Endothelial cell of umbilical vein (primary cell): ENCODE measurements around the gene EGR1. TPM values are rescaled to one million over a fixed set of nuclear protein-coding genes. Genes with fewer than 3 reads are reported as not detected.

Experiments used
- BruUV-seq: library from RNA; stranded (reverse); fragments of 400-500 nt; replicated peaks from 2 replicates; lab custom pipeline; 2021; lab: Mats Ljungman, UMichigan
- CTCF ChIA-PET: fragments of 300-600, 350-600 bp; sonication (Branson Sonifier 250); formaldehyde crosslinking; loops from one replicate; lab custom pipeline; 2021; ENCODE audit warnings: antibody characterized with exemption, inconsistent platforms; lab: Charles Lee
- POLR2A ChIA-PET: fragments of 300-600, 350-600 bp; sonication (Branson Sonifier 250); formaldehyde crosslinking; loops from one replicate; lab custom pipeline; 2021; ENCODE audit warnings: antibody characterized with exemption, inconsistent platforms; lab: Charles Lee
- DNase-seq: peaks from one replicate; pipeline ENCODE4 v3.0.0-alpha.2; 2011; ENCODE audit warnings: low read depth, low spot score
- FAIRE-seq: peaks from 2 replicates; lab custom pipeline; 2011; peaks lifted over from hg19 to GRCh38; lab: Jason Lieb, UNC
- H2AFZ ChIP-seq: 2 replicates; pipeline ENCODE4 v1.6.0; 2012; ENCODE audit warnings: low read depth, low read length, control low read depth, inconsistent platforms
- H3K27ac ChIP-seq: 2 replicates; pipeline ENCODE4 v1.5.1; 2011; ENCODE audit warnings: low read depth, mild to moderate bottlenecking, control low read depth, low read length, moderate library complexity; ENCODE audit not compliant: insufficient read depth
- H3K27me3 ChIP-seq, 2 experiments: 2 replicates each; pipeline versions ENCODE4 v1.6.0 to v1.6.1; 2011; ENCODE audit warnings: low read length in 2 of 2, mixed read lengths in 1 of 2; ENCODE audit not compliant: control insufficient read depth in 2 of 2, insufficient read depth in 2 of 2
- H3K36me3 ChIP-seq, 2 experiments: 2 replicates in 1 of 2; 3 replicates in 1 of 2; pipeline ENCODE4 v1.5.1; 2011; ENCODE audit warnings: low read length in 2 of 2, mild to moderate bottlenecking in 1 of 2, moderate library complexity in 1 of 2; ENCODE audit not compliant: control insufficient read depth in 2 of 2, insufficient read depth in 2 of 2; ENCODE audit errors: extremely low read depth in 1 of 2
- H3K4me1 ChIP-seq: 3 replicates; pipeline ENCODE4 v1.5.1; 2011; ENCODE audit warnings: mild to moderate bottlenecking, low read length; ENCODE audit not compliant: control insufficient read depth, insufficient read depth; ENCODE audit errors: extremely low read depth
- H3K4me2 ChIP-seq: 2 replicates; pipeline ENCODE4 v1.6.1; 2011; ENCODE audit warnings: low read length, control low read depth, mixed read lengths; ENCODE audit not compliant: insufficient read depth
- H3K4me3 ChIP-seq, 3 experiments: fragments of 200-600 bp in 1 of 3; sonication (generic), shearing (Covaris generic) in 1 of 3; replicated peaks in 1 of 3; 2 replicates each; pipeline ENCODE4 v1.5.1; 2011 to 2016; ENCODE audit warnings: control low read depth in 3 of 3, low read length in 3 of 3, mild to moderate bottlenecking in 2 of 3, inconsistent platforms in 1 of 3, low read depth in 1 of 3, moderate library complexity in 1 of 3; ENCODE audit not compliant: insufficient read depth in 1 of 3
- H3K79me2 ChIP-seq: 2 replicates; pipeline ENCODE4 v1.6.0; 2012; ENCODE audit warnings: low read length, inconsistent platforms; ENCODE audit not compliant: control insufficient read depth, insufficient read depth
- H3K9ac ChIP-seq: replicated peaks from 2 replicates; pipeline ENCODE3; 2011; ENCODE audit warnings: low read length, control low read depth; ENCODE audit not compliant: insufficient read depth; ENCODE audit errors: extremely low read depth
- H3K9me1 ChIP-seq: replicated peaks from 3 replicates; pipeline ENCODE4 v1.6.0; 2011; ENCODE audit warnings: mild to moderate bottlenecking, low read length; ENCODE audit not compliant: control insufficient read depth, insufficient read depth; ENCODE audit errors: extremely low read depth
- H3K9me3 ChIP-seq: replicated peaks from 2 replicates; pipeline ENCODE4 v1.5.1; 2012; ENCODE audit warnings: low read length, inconsistent platforms; ENCODE audit not compliant: control insufficient read depth, insufficient read depth
- H4K20me1 ChIP-seq: replicated peaks from 2 replicates; pipeline ENCODE3; 2011; ENCODE audit warnings: mild to moderate bottlenecking, low read length; ENCODE audit not compliant: control insufficient read depth, insufficient read depth; ENCODE audit errors: extremely low read depth
- CTCF ChIP-seq, 2 donors: IDR thresholded peaks; 1 replicate in 1 of 2; 2 replicates in 1 of 2; pipeline ENCODE4 v1.5.1; 2011; ENCODE audit warnings: low read length in 2 of 2, mild to moderate bottlenecking in 2 of 2, moderate library complexity in 2 of 2, control low read depth in 1 of 2, inconsistent platforms in 1 of 2, low read depth in 1 of 2; ENCODE audit not compliant: insufficient read depth in 1 of 2; ENCODE audit errors: extremely low read depth in 1 of 2
- FOS ChIP-seq: IDR thresholded peaks from 2 replicates; pipeline ENCODE4 v1.6.1; 2011; ENCODE audit warnings: mild to moderate bottlenecking, low read length, moderate library complexity, borderline replicate concordance; ENCODE audit not compliant: insufficient read depth
- JUN ChIP-seq: IDR thresholded peaks from 2 replicates; pipeline ENCODE4 v1.6.1; 2011; ENCODE audit warnings: borderline replicate concordance, low read depth; ENCODE audit not compliant: insufficient read length, insufficient read depth
- MYC ChIP-seq: IDR thresholded peaks from one replicate; pipeline ENCODE4 v1.6.1; 2011; ENCODE audit warnings: mild to moderate bottlenecking, low read depth, low read length
- POLR2A ChIP-seq: IDR thresholded peaks from 2 replicates; pipeline ENCODE4 v1.6.1; 2012; ENCODE audit warnings: low read depth, mild to moderate bottlenecking, control low read depth, low read length
- dilution Hi-C: fragments of 300-500 bp; cut with MboI; formaldehyde crosslinking; loops from one replicate; pipeline ENCODE4 v1.15.0; 2019; ENCODE audit warnings: low sequenced_read_pairs; ENCODE audit not compliant: extremely low pct_ligation_motif_present
- intact Hi-C: fragments of 100-400 bp; cut with micrococcal nuclease; formaldehyde crosslinking; loops from one replicate; pipeline ENCODE4 v1.10.0; 2022
- polyA plus RNA-seq, 4 experiments: library from polyadenylated mRNA; depleted of rRNA in 3 of 4; stranded (reverse) in 3 of 4; unstranded in 1 of 4; fragments of >200 nt; gene quantifications; 2 replicates each; pipeline versions ENCODE4 v1.2.1 to v1.2.3, GENCODE V29; 2011 to 2012; ENCODE audit warnings: missing spikeins in 1 of 4
- total RNA-seq: library from RNA; stranded (reverse); gene quantifications from 2 replicates; pipeline ENCODE4 v1.2.3, GENCODE V29; 2021

The EGR1 gene
- total and polyA plus RNA-seq, 2 donors (not counting 3 experiments of a cell fraction or from before 2014, with no cell fraction given): 5.5 to 6.5 TPM

GRCh38 chr5:138514021-138514420 lies 48.7 kb downstream of the EGR1 start:
- Histone ChIP-seq H2AFZ (no peak overlapping the region), H3K36me3 (peaks cover 14 to 33% of the 10 kb centered on the region in 2 experiments), H3K27me3 (no peaks in the 10 kb centered on the region), H3K9me3 (no peaks in the 10 kb centered on the region), H3K9me1 (no peaks in the 10 kb centered on the region), H3K27ac (no peak overlapping the region), H3K79me2 (peaks cover 25% of the 10 kb centered on the region), H3K4me1 (no peaks in the 10 kb centered on the region), H3K4me3 (no peak overlapping the region), H4K20me1 (peaks cover 2% of the 10 kb centered on the region), H3K4me2 (no peak overlapping the region), H3K9ac (no peak overlapping the region)
- intact Hi-C loops (no loop called here), dilution Hi-C loops (no loop called here)
- ChIA-PET POLR2A (no interaction called here), CTCF (interaction anchor here (0.6 to 6.3 kb wide), 2 partner anchors 10 to 15 kb away, joined by 3 to 38 read pairs; no protein-coding TSS in a partner anchor)
- no peak for FAIRE-seq
- no peak for DNase-seq
- no TSS peak for BruUV-seq
- no peak for TF ChIP-seq JUN
- no peak for TF ChIP-seq FOS
- TF ChIP-seq MYC: no peak
- no peak for TF ChIP-seq CTCF (IDR thresholded peaks at IDR 0.05; ENCODE audit: extremely low read depth in 1 of 2, insufficient read depth in 1 of 2, low read depth in 1 of 2, low read length in 2 of 2)

- peaks cover 10 to 29% of the 10 kb centered on the region in 2 experiments for H3K36me3 ChIP-seq
- no peak overlapping the region for H3K27ac ChIP-seq
- H4K20me1 ChIP-seq: peaks cover 3% of the 10 kb centered on the region
- H2AFZ ChIP-seq: no peak overlapping the region
- dilution Hi-C loops: no loop called here
- no peaks in the 10 kb centered on the region for H3K27me3 ChIP-seq
- H3K4me2 ChIP-seq: no peak overlapping the region
- H3K4me1 ChIP-seq: no peaks in the 10 kb centered on the region
- POLR2A ChIA-PET: no interaction called here
- H3K4me3 ChIP-seq: no peak overlapping the region
- no peaks in the 10 kb centered on the region for H3K9me3 ChIP-seq
- BruUV-seq: no TSS peak
- peaks cover 36% of the 10 kb centered on the region for H3K79me2 ChIP-seq
- CTCF ChIA-PET: interaction anchor here (6.3 kb wide), 1 partner anchor 12 kb away, joined by 38 read pairs; no protein-coding TSS in a partner anchor
- H3K9me1 ChIP-seq: no peaks in the 10 kb centered on the region
- TF ChIP-seq FOS: no peak
- TF ChIP-seq POLR2A: no peak
- FAIRE-seq: no peak
- no peak overlapping the region for H3K9ac ChIP-seq
- DNase-seq: no peak
- intact Hi-C loops: no loop called here
These were observed 50.4 kb downstream of the EGR1 start for GRCh38 chr5:138515556-138516245.
